Endodermal cell (in vitro differentiated cells): ENCODE measurements around the gene AQP12A. TPM values are rescaled to one million over a fixed set of nuclear protein-coding genes. Genes with fewer than 3 reads are reported as not detected.

ENCODE experiments used
- DNase-seq: peaks from one replicate; pipeline ENCODE4 v3.0.0-alpha.2; 2017
- H3K27ac ChIP-seq: 2 replicates; pipeline ENCODE4 v1.5.1; 2013; ENCODE audit warnings: mild to moderate bottlenecking, low read depth, low read length, moderate library complexity
- H3K27me3 ChIP-seq: 2 replicates; pipeline ENCODE4 v1.6.1; 2013; ENCODE audit warnings: mild to moderate bottlenecking, low read length, moderate library complexity; ENCODE audit not compliant: insufficient read depth, control insufficient read depth, poor library complexity, severe bottlenecking
- H3K36me3 ChIP-seq: 2 replicates; pipeline ENCODE4 v1.7.0; 2013; ENCODE audit warnings: mild to moderate bottlenecking, low read length, moderate library complexity; ENCODE audit not compliant: control insufficient read depth, insufficient read depth
- H3K4me1 ChIP-seq: one replicate; pipeline ENCODE4 v1.7.0; 2013; ENCODE audit warnings: low read length; ENCODE audit not compliant: control insufficient read depth, insufficient read depth
- H3K4me3 ChIP-seq: 2 replicates; pipeline ENCODE4 v1.5.1; 2013; ENCODE audit warnings: mild to moderate bottlenecking, low read length, moderate library complexity
- H3K9ac ChIP-seq: 2 replicates; pipeline ENCODE4 v1.6.1; 2013; ENCODE audit warnings: mild to moderate bottlenecking, low read length, moderate library complexity; ENCODE audit not compliant: poor library complexity, severe bottlenecking; ENCODE audit errors: extremely low read depth
- H3K9me3 ChIP-seq: 2 replicates; pipeline ENCODE4 v1.6.1; 2013; ENCODE audit warnings: mild to moderate bottlenecking, low read length, moderate library complexity; ENCODE audit not compliant: control insufficient read depth
- H3K27ac Mint-ChIP-seq: 2 replicates; pipeline ENCODE4 v1.8.0; 2020; ENCODE audit warnings: mixed read lengths
- H3K27me3 Mint-ChIP-seq: 2 replicates; pipeline ENCODE4 v1.8.0; 2021; ENCODE audit warnings: mild to moderate bottlenecking, mixed read lengths; ENCODE audit not compliant: insufficient read depth
- H3K36me3 Mint-ChIP-seq: 2 replicates; pipeline ENCODE4 v1.8.0; 2020; ENCODE audit warnings: low read depth, mixed read lengths
- H3K4me1 Mint-ChIP-seq: 2 replicates; pipeline ENCODE4 v1.8.0; 2020; ENCODE audit warnings: mixed read lengths
- H3K4me3 Mint-ChIP-seq: 2 replicates; pipeline ENCODE4 v1.8.0; 2020; ENCODE audit warnings: mild to moderate bottlenecking, moderate library complexity, mixed read lengths
- H3K9me3 Mint-ChIP-seq: 2 replicates; pipeline ENCODE4 v1.8.0; 2020; ENCODE audit warnings: mild to moderate bottlenecking, mixed read lengths
- WGBS, 2 experiments: methylation state at CpG; one replicate each; pipeline versions ENCODE4 v1.1.5 to v1.1.7; 2013; ENCODE audit warnings: missing lambda C conversion rate in 2 of 2, mixed read lengths in 1 of 2; ENCODE audit not compliant: insufficient coverage in 1 of 2, insufficient read length in 1 of 2; 5-methylcytosine and 5-hydroxymethylcytosine counted together
- total RNA-seq, 2 donors: library from RNA; stranded (reverse); fragmentation: NEBNext Ultra II Directional in 1 of 2; extraction: Animal tissue kit (Norgen Biotek cat#: 25700) in 1 of 2; gene quantifications; 2 replicates in 1 of 2; 3 replicates in 1 of 2; pipeline ENCODE4 v1.2.1, GENCODE V29; 2021
- TF ChIP-seq, protein P1 (sequence below): fragments of 200-600 bp; sonication (generic); conservative IDR thresholded peaks from 2 replicates; pipeline ENCODE4 v1.5.0; 2021; ENCODE audit warnings: antibody characterized with exemption, mild to moderate bottlenecking

The AQP12A gene
- total RNA-seq, 2 donors from 2014 or later, result not detected

DNA sequence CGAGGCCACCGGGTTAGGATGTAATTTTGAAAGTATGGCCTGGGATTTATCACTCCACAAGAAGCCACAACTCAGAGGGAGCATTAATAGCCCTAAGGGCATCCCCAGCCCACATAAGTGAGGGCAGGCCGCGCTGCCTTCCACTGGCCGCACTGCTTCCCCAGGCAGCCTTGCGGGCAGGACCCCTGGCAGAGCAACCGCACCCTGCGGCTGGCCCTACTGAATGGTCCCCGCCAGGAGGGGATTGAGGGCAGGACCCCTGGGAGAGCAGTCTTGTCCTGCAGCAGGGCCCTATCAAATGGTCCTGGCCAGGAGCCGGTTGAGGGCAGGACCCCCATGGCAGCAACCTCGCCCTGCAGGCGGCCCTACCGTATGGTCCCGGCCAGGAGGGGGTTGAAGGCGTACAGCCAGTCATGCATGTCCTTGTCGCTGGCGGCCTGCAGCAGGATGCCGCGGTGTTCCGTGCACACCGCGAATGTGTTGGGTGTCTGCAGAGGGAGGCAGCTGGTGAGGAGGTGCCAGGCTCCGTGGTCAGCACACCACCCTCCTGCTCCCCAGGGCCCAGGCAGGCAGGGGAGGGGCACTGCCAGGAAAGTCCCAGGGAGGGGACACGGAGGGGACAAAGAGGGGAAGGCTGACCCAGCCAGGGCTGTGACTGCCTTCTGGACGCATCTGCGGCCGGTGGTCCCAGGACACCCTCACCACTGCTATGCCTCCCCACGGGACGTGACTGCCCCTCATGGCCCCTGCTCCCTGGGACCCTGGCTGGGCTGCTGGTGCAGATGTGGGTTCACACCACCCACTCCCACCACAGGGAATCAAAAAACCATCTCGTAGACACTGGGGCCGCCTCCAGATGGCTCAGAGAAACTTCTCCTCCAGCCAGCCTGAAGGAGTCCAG, 26.3 kb downstream of the AQP12A start:
- TF ChIP-seq, protein P1, sequence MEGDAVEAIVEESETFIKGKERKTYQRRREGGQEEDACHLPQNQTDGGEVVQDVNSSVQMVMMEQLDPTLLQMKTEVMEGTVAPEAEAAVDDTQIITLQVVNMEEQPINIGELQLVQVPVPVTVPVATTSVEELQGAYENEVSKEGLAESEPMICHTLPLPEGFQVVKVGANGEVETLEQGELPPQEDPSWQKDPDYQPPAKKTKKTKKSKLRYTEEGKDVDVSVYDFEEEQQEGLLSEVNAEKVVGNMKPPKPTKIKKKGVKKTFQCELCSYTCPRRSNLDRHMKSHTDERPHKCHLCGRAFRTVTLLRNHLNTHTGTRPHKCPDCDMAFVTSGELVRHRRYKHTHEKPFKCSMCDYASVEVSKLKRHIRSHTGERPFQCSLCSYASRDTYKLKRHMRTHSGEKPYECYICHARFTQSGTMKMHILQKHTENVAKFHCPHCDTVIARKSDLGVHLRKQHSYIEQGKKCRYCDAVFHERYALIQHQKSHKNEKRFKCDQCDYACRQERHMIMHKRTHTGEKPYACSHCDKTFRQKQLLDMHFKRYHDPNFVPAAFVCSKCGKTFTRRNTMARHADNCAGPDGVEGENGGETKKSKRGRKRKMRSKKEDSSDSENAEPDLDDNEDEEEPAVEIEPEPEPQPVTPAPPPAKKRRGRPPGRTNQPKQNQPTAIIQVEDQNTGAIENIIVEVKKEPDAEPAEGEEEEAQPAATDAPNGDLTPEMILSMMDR, result no peak
- no peak overlapping the region for H3K27ac ChIP-seq
- H3K9ac ChIP-seq, result no peak overlapping the region
- 89 to 93% methylated on average over 19 to 31 of the region's 31 CpGs for WGBS, 2 experiments
- H3K27me3 ChIP-seq, result no peaks in the 10 kb centered on the region
- no peaks in the 10 kb centered on the region for H3K36me3 ChIP-seq
- DNase-seq, result no peak
- no peaks in the 10 kb centered on the region for H3K36me3 Mint-ChIP-seq
- H3K27ac Mint-ChIP-seq, result no peak overlapping the region
- H3K4me3 ChIP-seq, result no peak overlapping the region
- H3K9me3 Mint-ChIP-seq, result no peaks in the 10 kb centered on the region
- H3K4me3 Mint-ChIP-seq, result no peak overlapping the region
- no peaks in the 10 kb centered on the region for H3K4me1 ChIP-seq
- H3K9me3 ChIP-seq, result no peaks in the 10 kb centered on the region
- H3K27me3 Mint-ChIP-seq, result no peaks in the 10 kb centered on the region
- H3K4me1 Mint-ChIP-seq, result no peaks in the 10 kb centered on the region

DNA sequence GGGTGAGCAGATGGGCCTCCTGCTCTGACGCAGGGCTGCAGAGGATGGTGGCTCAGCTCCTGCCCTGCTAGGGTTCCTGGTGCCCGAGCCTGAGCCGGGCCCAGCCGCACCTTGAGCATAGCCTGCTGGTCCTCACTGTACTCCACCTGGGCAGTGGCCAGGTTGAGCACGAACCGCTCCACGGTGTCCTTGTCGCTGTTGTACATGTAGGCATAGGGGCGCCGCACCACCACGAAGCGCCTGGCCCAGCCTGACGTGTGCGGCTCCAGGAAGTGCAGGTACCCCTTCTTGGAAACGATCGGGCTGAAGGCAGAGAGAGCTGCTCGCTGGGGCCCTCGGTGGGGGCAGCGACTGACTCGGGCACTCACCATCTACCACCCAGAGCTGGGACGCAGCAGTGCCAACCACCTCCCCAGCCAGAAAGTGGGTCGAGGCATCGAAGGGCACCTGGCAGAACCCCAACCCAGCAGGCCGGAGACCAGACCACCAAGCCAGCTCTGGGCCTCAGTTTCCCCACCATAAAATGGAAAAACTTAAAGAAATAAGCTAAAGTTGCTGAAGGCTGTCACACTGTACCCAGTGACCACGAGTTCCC, 27.3 kb downstream of the AQP12A start:
- 93% methylated on average over 11 to 25 of the region's 25 CpGs for WGBS, 2 experiments
- Histone ChIP-seq H3K36me3 (no peaks in the 10 kb centered on the region), H3K4me1 (no peaks in the 10 kb centered on the region), H3K9ac (no peak overlapping the region), H3K9me3 (no peaks in the 10 kb centered on the region), H3K4me3 (no peak overlapping the region), H3K27ac (no peak overlapping the region), H3K27me3 (no peaks in the 10 kb centered on the region)
- H3K27ac Mint-ChIP-seq, result no peak overlapping the region
- no peak for DNase-seq
- no peak overlapping the region for H3K4me3 Mint-ChIP-seq
- TF ChIP-seq, protein P1, result no peak
- no peaks in the 10 kb centered on the region for H3K9me3 Mint-ChIP-seq
- no peaks in the 10 kb centered on the region for H3K36me3 Mint-ChIP-seq
- H3K4me1 Mint-ChIP-seq, result no peaks in the 10 kb centered on the region
- H3K27me3 Mint-ChIP-seq, result no peaks in the 10 kb centered on the region

DNA sequence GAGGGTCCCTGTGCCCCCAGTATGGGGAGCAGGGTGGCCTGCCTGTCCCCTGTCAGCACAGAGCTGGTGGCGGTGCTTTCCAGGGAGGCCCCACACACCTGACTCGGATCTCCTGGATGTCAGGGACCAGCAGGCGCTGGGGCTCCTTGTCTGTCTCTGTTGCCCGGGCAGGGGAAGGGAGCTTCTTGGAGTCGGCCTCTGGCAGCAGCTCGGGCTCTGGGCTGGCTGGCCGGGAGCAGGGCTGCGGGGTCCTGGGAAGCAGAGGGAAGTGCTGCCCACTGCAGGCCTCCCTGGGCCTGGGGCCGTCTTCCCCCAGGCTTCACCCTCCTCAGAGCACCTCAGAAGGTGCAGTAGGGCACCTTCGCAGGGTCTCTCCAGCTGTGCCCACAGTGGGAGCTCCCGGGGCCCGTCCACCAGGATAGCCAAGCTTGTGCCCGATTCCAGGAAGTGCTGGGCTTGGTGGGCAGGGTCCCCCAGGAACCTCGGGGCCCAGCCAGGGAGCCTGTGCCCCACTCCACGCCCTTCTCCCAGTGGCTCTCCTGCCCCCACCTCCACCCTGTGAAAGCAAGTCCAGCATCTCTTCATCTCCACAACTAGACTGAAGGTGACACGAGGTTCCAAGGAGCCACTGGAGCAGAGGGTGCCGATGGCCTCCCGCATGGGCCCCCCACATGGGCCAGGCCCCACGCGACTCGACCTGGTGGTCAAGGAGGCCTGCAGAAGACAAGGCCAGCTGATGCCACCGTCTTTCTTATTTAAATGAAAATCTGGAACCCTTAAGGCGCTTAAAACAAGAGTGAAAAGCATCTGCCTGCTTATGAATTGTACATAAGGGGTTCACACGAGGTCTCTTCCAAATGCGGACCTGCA, 28.2 kb downstream of the AQP12A start:
- H3K4me3 Mint-ChIP-seq, result no peak overlapping the region
- H3K4me3 ChIP-seq, result no peak overlapping the region
- no peak overlapping the region for H3K27ac ChIP-seq
- no peak overlapping the region for H3K27ac Mint-ChIP-seq
- WGBS, 2 experiments, result 86 to 90% methylated on average over 14 to 25 of the region's 25 CpGs
- no peaks in the 10 kb centered on the region for H3K4me1 ChIP-seq
- H3K27me3 ChIP-seq, result no peaks in the 10 kb centered on the region
- H3K4me1 Mint-ChIP-seq, result no peaks in the 10 kb centered on the region
- H3K9me3 ChIP-seq, result no peaks in the 10 kb centered on the region
- H3K36me3 Mint-ChIP-seq, result no peaks in the 10 kb centered on the region
- TF ChIP-seq, protein P1, result no peak
- no peak for DNase-seq
- no peaks in the 10 kb centered on the region for H3K9me3 Mint-ChIP-seq
- H3K9ac ChIP-seq, result no peak overlapping the region
- no peaks in the 10 kb centered on the region for H3K36me3 ChIP-seq
- no peaks in the 10 kb centered on the region for H3K27me3 Mint-ChIP-seq
